Measurements from ENCODE around the gene PUM2.
"Not testable (repeated sequence)": the region's sequence is repeated elsewhere in the genome, so short reads cannot be mapped to it uniquely, and the experiment has no call there.

Gene PUM2, protein sequence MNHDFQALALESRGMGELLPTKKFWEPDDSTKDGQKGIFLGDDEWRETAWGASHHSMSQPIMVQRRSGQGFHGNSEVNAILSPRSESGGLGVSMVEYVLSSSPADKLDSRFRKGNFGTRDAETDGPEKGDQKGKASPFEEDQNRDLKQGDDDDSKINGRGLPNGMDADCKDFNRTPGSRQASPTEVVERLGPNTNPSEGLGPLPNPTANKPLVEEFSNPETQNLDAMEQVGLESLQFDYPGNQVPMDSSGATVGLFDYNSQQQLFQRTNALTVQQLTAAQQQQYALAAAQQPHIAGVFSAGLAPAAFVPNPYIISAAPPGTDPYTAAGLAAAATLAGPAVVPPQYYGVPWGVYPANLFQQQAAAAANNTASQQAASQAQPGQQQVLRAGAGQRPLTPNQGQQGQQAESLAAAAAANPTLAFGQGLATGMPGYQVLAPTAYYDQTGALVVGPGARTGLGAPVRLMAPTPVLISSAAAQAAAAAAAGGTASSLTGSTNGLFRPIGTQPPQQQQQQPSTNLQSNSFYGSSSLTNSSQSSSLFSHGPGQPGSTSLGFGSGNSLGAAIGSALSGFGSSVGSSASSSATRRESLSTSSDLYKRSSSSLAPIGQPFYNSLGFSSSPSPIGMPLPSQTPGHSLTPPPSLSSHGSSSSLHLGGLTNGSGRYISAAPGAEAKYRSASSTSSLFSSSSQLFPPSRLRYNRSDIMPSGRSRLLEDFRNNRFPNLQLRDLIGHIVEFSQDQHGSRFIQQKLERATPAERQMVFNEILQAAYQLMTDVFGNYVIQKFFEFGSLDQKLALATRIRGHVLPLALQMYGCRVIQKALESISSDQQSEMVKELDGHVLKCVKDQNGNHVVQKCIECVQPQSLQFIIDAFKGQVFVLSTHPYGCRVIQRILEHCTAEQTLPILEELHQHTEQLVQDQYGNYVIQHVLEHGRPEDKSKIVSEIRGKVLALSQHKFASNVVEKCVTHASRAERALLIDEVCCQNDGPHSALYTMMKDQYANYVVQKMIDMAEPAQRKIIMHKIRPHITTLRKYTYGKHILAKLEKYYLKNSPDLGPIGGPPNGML
- 112 to 174 reads per million in 2 donors for total RNA-seq

GRCh38 chr2:20350753-20351554, at the start of gene PUM2:
Gene PUM2, minus strand, starts transcription at chr2:20350844. Its CDS starts 23,484 bp downstream, at chr2:20327360.
- DNase-seq, result peak; percentile 88

DNA sequence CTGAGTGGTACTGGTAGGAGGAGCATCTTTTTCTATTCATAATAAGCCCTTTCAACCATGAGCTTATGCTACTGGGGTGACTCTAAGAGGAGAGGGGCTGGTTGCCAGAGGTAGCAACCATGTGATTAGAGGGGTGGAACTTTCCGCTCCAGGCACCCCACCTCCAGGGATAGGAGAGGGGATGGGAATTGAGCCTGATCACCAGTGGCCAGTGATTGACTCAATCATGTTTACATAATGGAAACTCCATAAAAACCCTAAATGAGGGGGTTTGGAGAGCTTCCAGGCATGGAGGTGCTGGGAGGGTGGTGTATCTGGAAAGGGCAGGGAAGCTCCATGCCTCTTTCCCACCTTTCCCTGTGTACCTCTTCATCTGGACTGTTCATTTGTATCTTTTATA, 49.7 kb upstream of the PUM2 start:
- no peak for DNase-seq

- DNase-seq, result no peak
These were observed 48.4 kb upstream of the PUM2 start for GRCh38 chr2:20398956-20399567.

GRCh38 chr2:20397811-20398447, 47.3 kb upstream of the PUM2 start:
- DNase-seq, result no peak

DNA sequence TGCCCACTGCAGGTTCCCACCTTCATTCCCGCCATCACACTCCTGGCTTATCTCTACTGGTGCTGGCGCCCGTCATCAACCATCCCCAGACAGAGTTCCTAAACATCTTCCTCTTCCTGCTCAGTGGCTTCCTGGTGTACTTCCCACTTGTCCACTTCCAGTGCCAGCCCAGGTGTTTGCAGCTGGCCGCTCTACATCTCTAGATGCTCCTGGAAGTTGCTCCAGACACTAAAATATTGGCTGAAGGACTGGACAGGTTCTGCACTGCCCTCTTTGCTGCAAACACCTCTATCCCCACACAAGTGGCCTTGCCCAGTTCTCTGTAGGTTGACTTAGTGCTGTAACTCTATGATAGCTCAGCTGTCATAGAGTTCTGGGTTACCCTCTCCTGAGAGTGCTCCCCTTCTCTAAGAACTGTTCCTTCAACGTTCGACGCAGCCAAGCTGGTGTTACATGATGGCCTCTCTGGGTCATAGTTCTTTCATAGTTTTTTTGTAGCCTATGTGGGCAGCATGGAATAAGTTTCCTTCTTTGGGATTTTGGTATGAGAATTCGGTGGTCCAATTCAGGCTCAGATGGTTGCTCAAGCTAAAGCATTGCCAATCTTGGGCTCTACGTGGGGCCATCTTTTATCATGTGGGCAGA, 45.8 kb upstream of the PUM2 start:
- no peak for DNase-seq

- no peak for DNase-seq
These were observed 43.3 kb upstream of the PUM2 start for GRCh38 chr2:20393986-20394385.

DNA sequence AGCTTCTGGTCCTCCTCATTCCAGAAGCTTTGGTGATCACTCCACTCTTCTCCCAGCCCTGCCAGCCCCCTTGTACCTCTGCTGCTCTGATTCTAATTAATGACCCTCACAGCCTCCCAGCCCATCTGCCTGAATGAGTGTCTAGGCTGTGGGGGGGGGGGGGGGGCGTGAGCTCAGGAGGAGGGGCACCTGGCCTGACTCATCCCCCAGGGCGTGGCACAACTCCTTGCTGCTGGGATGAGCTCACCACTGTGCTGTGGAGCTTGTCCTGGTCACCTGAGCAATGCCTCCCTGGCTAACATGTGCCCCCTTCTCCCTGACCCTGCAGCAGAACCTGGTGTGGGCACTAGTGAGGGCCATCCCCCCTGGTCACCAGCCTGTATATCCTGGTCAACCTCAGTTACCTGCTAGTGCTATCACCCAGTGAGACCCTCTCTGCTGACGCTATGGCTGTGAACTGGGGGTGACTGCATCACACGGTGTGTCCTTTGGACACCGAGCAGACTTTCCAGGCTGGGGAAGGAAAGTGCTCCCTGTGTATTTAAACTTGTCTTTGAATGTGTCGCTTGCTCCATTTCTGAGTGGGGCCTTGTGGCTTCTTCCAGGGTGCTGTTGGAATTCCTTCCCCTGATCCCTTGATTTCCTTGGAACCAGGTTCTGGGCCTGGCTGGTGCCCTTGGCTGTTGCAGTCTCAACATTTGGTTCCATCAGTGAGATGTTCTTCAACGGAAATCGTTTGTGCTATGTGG, 41.5 kb upstream of the PUM2 start:
- no peak for DNase-seq

DNA sequence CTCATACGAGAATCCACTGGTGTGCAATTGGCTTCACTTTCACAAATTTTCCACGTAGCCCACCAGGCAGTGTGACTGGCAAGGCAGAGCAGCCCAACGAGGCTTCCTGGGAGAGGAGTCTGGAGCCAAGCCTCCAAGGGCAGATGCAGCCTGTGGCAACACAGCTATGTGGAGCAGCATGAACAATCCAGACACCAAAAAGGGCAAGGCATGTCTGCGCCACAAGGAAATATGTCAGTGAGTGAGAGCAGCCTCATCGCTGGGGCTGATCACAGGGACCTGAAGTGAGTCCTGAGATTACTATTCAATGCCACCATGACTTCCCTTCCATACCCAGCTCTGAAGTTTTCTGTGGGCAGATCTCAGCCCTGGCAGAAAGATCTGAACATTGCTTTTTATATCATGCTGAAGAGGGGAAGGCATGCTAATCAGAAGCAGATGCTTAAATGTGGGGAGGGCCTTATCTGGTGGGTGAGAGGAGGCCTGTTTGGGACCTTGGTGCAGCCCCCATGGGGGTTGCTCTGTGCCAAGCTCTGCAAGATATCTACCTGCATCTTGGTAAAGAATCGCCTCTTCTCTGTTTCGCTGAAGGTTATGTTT, 40.0 kb upstream of the PUM2 start:
- DNase-seq, result no peak

DNA sequence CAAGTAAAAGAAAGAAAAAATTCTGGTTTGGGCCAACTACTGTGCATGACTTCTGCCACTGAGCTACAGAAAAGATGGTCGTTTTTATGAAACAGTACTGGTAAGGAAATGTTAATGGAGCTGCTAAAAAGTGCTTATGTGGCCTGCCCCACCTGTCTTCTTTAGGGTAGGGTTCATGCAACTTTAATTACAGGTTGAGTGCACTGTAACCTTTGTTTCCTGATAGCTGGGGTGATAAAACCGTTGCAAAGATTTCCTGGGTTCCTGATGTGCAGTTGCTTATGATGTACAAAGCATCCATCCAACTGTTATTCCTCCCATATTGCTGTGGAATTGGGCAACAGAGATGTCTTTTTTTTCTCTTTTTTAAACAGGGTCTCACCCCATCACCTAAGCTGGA, 34.3 kb upstream of the PUM2 start:
- DNase-seq, result no peak

DNA sequence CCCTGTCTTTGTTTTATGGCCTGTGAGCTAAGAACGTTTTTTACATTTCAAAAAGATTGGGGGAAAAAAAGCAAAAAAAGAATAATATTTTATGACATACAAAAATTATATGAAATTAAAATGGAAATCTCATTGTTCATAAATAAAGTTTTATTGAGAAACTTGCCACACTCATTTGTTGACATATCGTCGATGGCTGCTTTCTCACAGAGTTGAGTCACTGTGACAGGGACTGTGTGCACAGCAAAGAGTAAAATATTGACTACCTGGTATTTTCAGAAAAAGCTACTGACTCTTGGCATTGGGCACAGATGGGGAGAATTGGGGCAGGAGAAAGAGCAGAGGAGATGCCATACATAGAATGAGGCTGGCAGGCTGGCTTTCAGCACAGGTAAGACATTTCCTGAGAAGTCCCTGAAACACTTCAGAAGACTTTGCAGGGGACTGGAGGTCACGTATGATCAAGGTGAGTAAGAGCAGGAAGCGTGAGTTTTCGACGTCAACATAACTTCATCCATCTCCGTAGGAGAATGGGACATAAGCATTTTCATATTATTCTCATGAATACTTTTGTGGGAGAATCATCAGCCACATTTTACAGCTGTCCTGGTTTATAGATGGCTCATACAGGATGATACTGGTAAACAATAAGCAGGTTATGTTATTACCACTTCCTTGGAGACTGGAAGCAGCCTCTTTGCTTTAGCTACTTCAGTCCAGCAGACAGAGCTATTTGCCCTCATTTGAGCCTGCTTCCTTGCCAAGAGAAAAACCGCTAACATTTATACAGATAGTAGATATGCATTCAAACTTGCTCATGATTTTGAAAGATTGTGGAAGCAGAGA, 32.5 kb upstream of the PUM2 start:
- no peak for DNase-seq

DNA sequence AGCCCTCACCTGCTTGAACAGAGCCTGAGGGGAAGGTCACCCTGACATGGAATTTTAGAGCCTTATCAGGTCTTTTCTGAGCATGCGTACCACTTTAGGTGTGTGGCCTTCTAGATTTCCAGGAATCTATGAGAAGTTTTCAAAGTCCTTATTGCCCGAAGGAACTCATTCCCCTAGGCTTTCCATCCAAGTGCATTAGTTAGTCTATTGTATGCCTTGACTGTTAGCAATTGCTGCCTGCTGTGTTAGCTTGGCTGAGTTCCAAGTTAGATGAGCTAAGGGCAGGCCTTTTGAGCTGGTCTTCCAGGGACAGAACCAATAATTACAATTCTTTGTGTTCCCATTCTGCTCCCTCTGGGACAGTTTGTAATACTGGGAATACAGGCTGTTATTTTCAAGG, 30.8 kb upstream of the PUM2 start:
- no peak for DNase-seq

GRCh38 chr2:20378891-20379519, 28.4 kb upstream of the PUM2 start:
- DNase-seq, result no peak

- no peak for DNase-seq
These were observed 27.7 kb upstream of the PUM2 start for GRCh38 chr2:20378341-20378740.

DNA sequence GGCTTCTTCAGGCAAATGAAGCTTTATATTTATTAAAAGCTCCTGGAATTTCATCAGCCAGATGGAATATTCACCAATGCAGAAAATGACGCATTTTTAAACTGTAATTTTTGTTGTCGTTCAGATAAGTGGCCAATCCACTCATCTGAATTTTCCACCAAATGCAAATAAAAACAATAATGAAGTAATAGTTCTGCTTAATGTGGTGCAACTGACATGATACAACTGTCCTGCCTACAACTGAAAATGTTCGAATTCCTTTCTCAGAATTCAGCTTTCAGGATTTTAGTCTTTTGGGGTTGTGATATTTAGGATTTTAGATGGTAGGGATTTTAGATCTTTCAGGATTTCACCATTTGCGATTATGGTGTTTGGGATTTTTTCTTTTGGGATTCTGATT, 27.1 kb upstream of the PUM2 start:
- no peak for DNase-seq

DNA sequence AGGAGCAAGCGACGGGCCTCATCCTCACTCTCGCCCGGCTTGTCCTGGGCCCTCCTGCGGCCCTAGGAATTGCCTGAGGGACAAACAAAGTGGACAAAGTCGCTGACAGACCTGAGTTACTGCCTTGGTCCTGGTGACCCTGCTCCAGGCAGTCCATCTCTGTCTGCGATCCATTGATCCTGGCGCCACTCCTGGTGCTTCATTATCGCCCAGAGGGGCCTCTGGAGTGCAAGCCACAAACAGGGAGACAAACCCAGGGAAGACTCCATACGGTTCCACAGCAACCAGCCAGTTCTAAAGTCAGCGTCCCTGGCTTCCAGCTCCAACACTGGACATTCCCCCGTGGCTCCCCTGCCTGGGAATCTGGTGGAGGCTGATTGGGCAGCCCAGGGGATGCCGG, 24.3 kb upstream of the PUM2 start:
- not testable (repeated sequence) for DNase-seq

GRCh38 chr2:20372896-20373640, 22.4 kb upstream of the PUM2 start:
- no peak for DNase-seq

DNA sequence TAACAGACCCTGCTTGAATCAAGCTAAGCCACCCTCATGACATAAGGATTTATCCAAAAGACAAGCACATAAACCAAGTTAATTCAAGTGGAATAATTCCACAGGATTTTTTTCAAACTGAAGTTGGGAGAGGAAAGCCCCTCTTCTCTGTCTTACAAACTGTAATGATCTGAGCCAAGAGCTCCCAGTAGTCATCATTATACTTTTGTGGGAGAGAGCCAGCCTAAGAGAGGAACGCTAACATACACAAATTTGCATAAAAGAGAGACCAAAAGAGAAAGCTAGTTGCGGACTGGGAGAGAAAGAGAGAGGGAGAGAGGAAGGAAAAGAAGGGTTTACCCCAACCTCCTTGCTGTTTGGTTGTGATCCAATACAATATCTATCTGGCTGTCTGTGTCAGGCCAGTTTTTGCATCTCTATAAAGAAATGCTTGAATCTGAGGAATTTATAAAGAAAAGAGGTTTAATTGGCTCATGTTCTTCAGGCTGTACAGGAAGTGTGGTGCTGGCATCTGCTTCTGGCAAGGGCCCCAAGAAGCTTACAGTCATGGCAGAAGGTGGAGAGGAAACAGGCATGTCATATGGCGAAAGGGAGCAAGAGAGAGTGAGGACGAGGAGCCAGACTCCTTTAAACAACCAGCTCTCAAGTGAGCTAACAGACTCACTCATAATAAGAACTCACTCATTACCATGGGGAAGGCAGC, 20.8 kb upstream of the PUM2 start:
- no peak for DNase-seq

All from T-helper 9 cell (primary cell).